CD4-positive, alpha-beta T cell treated with Interleukin-15 for 4 hours (primary cell): ENCODE data around the gene WDR11.
A peak's percentile ranks its signal among the peaks of the same experiment; 100 is the strongest.

Source experiments
- DNase-seq: peaks from one replicate; pipeline ENCODE4 v3.0.0-alpha.2; 2020; ENCODE audit warnings: low spot score

Gene WDR11

GRCh38 chr10:120850911-120851865, at the start of gene WDR11:
Gene WDR11, plus strand, starts transcription at chr10:120851362. Its CDS starts 59 bp downstream, at chr10:120851421.
- DNase-seq, result peak; percentile 73

- no peak for DNase-seq
These were observed 48.2 kb upstream of the WDR11 start for GRCh38 chr10:120802935-120803334.

- no peak for DNase-seq
These were observed 47.2 kb upstream of the WDR11 start for GRCh38 chr10:120803972-120804371.

GRCh38 chr10:120805014-120805812, 45.9 kb upstream of the WDR11 start:
- no peak for DNase-seq

- no peak for DNase-seq
These were observed 45.1 kb upstream of the WDR11 start for GRCh38 chr10:120806081-120806480.

GRCh38 chr10:120810298-120810697, 40.9 kb upstream of the WDR11 start:
- DNase-seq, result no peak

- no peak for DNase-seq
These were observed 38.1 kb upstream of the WDR11 start for GRCh38 chr10:120813085-120813484.

GRCh38 chr10:120818301-120818700, 32.9 kb upstream of the WDR11 start:
- no peak for DNase-seq

GRCh38 chr10:120819366-120819765, 31.8 kb upstream of the WDR11 start:
- no peak for DNase-seq

GRCh38 chr10:120823266-120823665, 27.9 kb upstream of the WDR11 start:
- DNase-seq, result no peak

GRCh38 chr10:120824881-120825309, 26.3 kb upstream of the WDR11 start:
- no peak for DNase-seq

GRCh38 chr10:120825878-120826769, 25.0 kb upstream of the WDR11 start:
- no peak for DNase-seq

- no peak for DNase-seq
These were observed 23.8 kb upstream of the WDR11 start for GRCh38 chr10:120827251-120827875.

- DNase-seq, result no peak
These were observed 22.3 kb upstream of the WDR11 start for GRCh38 chr10:120828763-120829319.

GRCh38 chr10:120832106-120832505, 19.1 kb upstream of the WDR11 start:
- no peak for DNase-seq

- DNase-seq, result no peak
These were observed 17.8 kb upstream of the WDR11 start for GRCh38 chr10:120833222-120833928.

- DNase-seq, result no peak
These were observed 15.6 kb upstream of the WDR11 start for GRCh38 chr10:120835603-120836002.

- DNase-seq, result no peak
These were observed 12.2 kb upstream of the WDR11 start for GRCh38 chr10:120838941-120839340.

GRCh38 chr10:120841522-120842189, 9.5 kb upstream of the WDR11 start:
- no peak for DNase-seq

- no peak for DNase-seq
These were observed 3.2 kb downstream of the WDR11 start for GRCh38 chr10:120854388-120854787.
